HG03175 (cell line): ENCODE results near the gene EIF5A.

Source experiments
- ATAC-seq: cut with Tn5 transposase; IDR thresholded peaks from one replicate; pipeline ENCODE4 v1.9.1; 2021; ENCODE audit warnings: mild to moderate bottlenecking, moderate library complexity; ENCODE audit not compliant: unreplicated experiment

The EIF5A gene

GRCh38 chr17:7352910-7353635 lies 45.6 kb downstream of the EIF5A start:
- no peak for ATAC-seq

- no peak for ATAC-seq
Measured at GRCh38 chr17:7354262-7354843, 46.9 kb downstream of the EIF5A start.

GRCh38 chr17:7355053-7355452 lies 47.6 kb downstream of the EIF5A start, which contains the start of gene TMEM95:
Gene TMEM95 (plus strand): TSS chr17:7355156. CDS start chr17:7355205, 49 bp downstream.
- no peak for ATAC-seq

GRCh38 chr17:7355573-7355972 lies 48.1 kb downstream of the EIF5A start:
- no peak for ATAC-seq

- peak; percentile 28 for ATAC-seq
Measured at GRCh38 chr17:7356072-7356549, 48.7 kb downstream of the EIF5A start.

GRCh38 chr17:7356756-7357155 lies 49.3 kb downstream of the EIF5A start:
- ATAC-seq, result no peak

GRCh38 chr17:7357381-7357780 lies 50.0 kb downstream of the EIF5A start:
- ATAC-seq, result no peak

GRCh38 chr17:7361906-7362305 lies 54.5 kb downstream of the EIF5A start:
- ATAC-seq, result no peak
